Activated CD4-positive, CD25-positive, alpha-beta regulatory T cell treated with anti-CD3 and anti-CD28 coated beads, Interleukin-2, amount 50 U/mL, for 72 hours (primary cell): ENCODE results near the gene HINT2.

Source experiments
- DNase-seq: peaks from one replicate; pipeline ENCODE4 v3.0.0; 2021

HINT2 gene

GRCh38 chr9:35811381-35812024 lies 3.3 kb downstream of the HINT2 start:
- DNase-seq = no peak

- no peak for DNase-seq
Measured at GRCh38 chr9:35810122-35810521, 4.7 kb downstream of the HINT2 start.

- DNase-seq = no peak
Measured at GRCh38 chr9:35808433-35808832, 6.4 kb downstream of the HINT2 start.

GRCh38 chr9:35806101-35806500 lies 8.7 kb downstream of the HINT2 start:
- no peak for DNase-seq

GRCh38 chr9:35801328-35802128 lies 13.3 kb downstream of the HINT2 start:
- no peak for DNase-seq

- no peak for DNase-seq
Measured at GRCh38 chr9:35800530-35800929, 14.3 kb downstream of the HINT2 start.

GRCh38 chr9:35798658-35799374 lies 16.0 kb downstream of the HINT2 start:
- no peak for DNase-seq

GRCh38 chr9:35797311-35798109 lies 17.3 kb downstream of the HINT2 start:
- no peak for DNase-seq

GRCh38 chr9:35795695-35796094 lies 19.1 kb downstream of the HINT2 start:
- DNase-seq = no peak

GRCh38 chr9:35793461-35793860 lies 21.4 kb downstream of the HINT2 start:
- no peak for DNase-seq

- no peak for DNase-seq
Measured at GRCh38 chr9:35792826-35793225, 22.0 kb downstream of the HINT2 start.

GRCh38 chr9:35792024-35792813 lies 22.6 kb downstream of the HINT2 start:
- no peak for DNase-seq

GRCh38 chr9:35791297-35791921 lies 23.4 kb downstream of the HINT2 start, which contains the start of gene NPR2:
TSS of gene NPR2 (plus strand) at chr9:35791591. CDS start at chr9:35792409, 818 bp downstream.
- DNase-seq = no peak

- DNase-seq = peak; percentile 51
Measured at GRCh38 chr9:35790385-35791296, 24.2 kb downstream of the HINT2 start.

GRCh38 chr9:35790025-35790384 lies 24.8 kb downstream of the HINT2 start:
- DNase-seq = no peak

GRCh38 chr9:35789541-35789940 lies 25.3 kb downstream of the HINT2 start:
- DNase-seq = no peak

GRCh38 chr9:35783418-35783817 lies 31.4 kb downstream of the HINT2 start:
- no peak for DNase-seq

- DNase-seq = no peak
Measured at GRCh38 chr9:35781066-35781465, 33.8 kb downstream of the HINT2 start.

GRCh38 chr9:35778496-35778895 lies 36.3 kb downstream of the HINT2 start:
- no peak for DNase-seq

GRCh38 chr9:35776018-35776417 lies 38.8 kb downstream of the HINT2 start:
- DNase-seq = no peak
